ENCODE data around the gene MMP12.

MMP12 gene

GRCh38 chr11:102850973-102851745 lies 23.6 kb downstream of the MMP12 start:
- peak; percentile 30 for DNase-seq (ENCODE audit: low spot score)

- peak; percentile 39 for DNase-seq (ENCODE audit: low spot score)
Measured at GRCh38 chr11:102849311-102849710, 25.5 kb downstream of the MMP12 start.

GRCh38 chr11:102846292-102846691 lies 28.5 kb downstream of the MMP12 start:
- DNase-seq (ENCODE audit: low spot score) = peak; percentile 22

- DNase-seq (ENCODE audit: low spot score) = no peak
Measured at GRCh38 chr11:102843489-102843888, 31.3 kb downstream of the MMP12 start, which contains the start of gene MMP3. MMP3 (minus strand) TSS chr11:102843609; CDS start chr11:102843546, 63 bp downstream.

- no peak for DNase-seq (ENCODE audit: low spot score)
Measured at GRCh38 chr11:102842930-102843329, 31.9 kb downstream of the MMP12 start.

- DNase-seq (ENCODE audit: low spot score) = no peak
Measured at GRCh38 chr11:102840018-102840417, 34.8 kb downstream of the MMP12 start.

GRCh38 chr11:102837646-102838045 lies 37.1 kb downstream of the MMP12 start:
- DNase-seq (ENCODE audit: low spot score) = no peak

GRCh38 chr11:102837156-102837555 lies 37.6 kb downstream of the MMP12 start:
- DNase-seq (ENCODE audit: low spot score) = no peak

- no peak for DNase-seq (ENCODE audit: low spot score)
Measured at GRCh38 chr11:102836290-102836875, 38.4 kb downstream of the MMP12 start.

GRCh38 chr11:102833731-102834130 lies 41.1 kb downstream of the MMP12 start:
- no peak for DNase-seq (ENCODE audit: low spot score)

- no peak for DNase-seq (ENCODE audit: low spot score)
Measured at GRCh38 chr11:102832612-102833011, 42.2 kb downstream of the MMP12 start.

- no peak for DNase-seq (ENCODE audit: low spot score)
Measured at GRCh38 chr11:102831489-102832440, 43.0 kb downstream of the MMP12 start.

GRCh38 chr11:102831128-102831488 lies 43.7 kb downstream of the MMP12 start:
- DNase-seq (ENCODE audit: low spot score) = no peak

GRCh38 chr11:102830001-102830727 lies 44.6 kb downstream of the MMP12 start:
- no peak for DNase-seq (ENCODE audit: low spot score)

GRCh38 chr11:102829316-102830000 lies 45.3 kb downstream of the MMP12 start:
- no peak for DNase-seq (ENCODE audit: low spot score)

- DNase-seq (ENCODE audit: low spot score) = no peak
Measured at GRCh38 chr11:102824556-102824955, 50.2 kb downstream of the MMP12 start.

- DNase-seq (ENCODE audit: low spot score) = no peak
Measured at GRCh38 chr11:102819491-102819890, 55.3 kb downstream of the MMP12 start.

GRCh38 chr11:102813484-102813883 lies 61.3 kb downstream of the MMP12 start:
- DNase-seq (ENCODE audit: low spot score) = no peak
